C4-2B (cell line): ENCODE results near the gene ITPR1.

ENCODE experiments used
- ZFX ChIP-seq: fragments of 450-650 bp; IDR thresholded peaks from 2 replicates; pipeline ENCODE4 v1.6.1; 2017
- TF ChIP-seq, protein P1 (sequence below): fragments of 450-650 bp; conservative IDR thresholded peaks from 2 replicates; pipeline ENCODE4 v1.5.1; 2017; ENCODE audit warnings: mild to moderate bottlenecking

GRCh38 chr3:4540267-4540666 lies 47.1 kb downstream of the ITPR1 start:
- TF ChIP-seq, protein P1, sequence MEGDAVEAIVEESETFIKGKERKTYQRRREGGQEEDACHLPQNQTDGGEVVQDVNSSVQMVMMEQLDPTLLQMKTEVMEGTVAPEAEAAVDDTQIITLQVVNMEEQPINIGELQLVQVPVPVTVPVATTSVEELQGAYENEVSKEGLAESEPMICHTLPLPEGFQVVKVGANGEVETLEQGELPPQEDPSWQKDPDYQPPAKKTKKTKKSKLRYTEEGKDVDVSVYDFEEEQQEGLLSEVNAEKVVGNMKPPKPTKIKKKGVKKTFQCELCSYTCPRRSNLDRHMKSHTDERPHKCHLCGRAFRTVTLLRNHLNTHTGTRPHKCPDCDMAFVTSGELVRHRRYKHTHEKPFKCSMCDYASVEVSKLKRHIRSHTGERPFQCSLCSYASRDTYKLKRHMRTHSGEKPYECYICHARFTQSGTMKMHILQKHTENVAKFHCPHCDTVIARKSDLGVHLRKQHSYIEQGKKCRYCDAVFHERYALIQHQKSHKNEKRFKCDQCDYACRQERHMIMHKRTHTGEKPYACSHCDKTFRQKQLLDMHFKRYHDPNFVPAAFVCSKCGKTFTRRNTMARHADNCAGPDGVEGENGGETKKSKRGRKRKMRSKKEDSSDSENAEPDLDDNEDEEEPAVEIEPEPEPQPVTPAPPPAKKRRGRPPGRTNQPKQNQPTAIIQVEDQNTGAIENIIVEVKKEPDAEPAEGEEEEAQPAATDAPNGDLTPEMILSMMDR = no peak
- no peak for TF ChIP-seq ZFX
